GM21423 (cell line): ENCODE data around the gene CCR6.
A peak's percentile ranks its signal among the peaks of the same experiment; 100 is the strongest.

Experiments used
- ATAC-seq: cut with Tn5 transposase; IDR thresholded peaks from one replicate; pipeline ENCODE4 v1.9.1; 2021; ENCODE audit warnings: mild to moderate bottlenecking, moderate library complexity; ENCODE audit not compliant: unreplicated experiment

CCR6 gene

DNA sequence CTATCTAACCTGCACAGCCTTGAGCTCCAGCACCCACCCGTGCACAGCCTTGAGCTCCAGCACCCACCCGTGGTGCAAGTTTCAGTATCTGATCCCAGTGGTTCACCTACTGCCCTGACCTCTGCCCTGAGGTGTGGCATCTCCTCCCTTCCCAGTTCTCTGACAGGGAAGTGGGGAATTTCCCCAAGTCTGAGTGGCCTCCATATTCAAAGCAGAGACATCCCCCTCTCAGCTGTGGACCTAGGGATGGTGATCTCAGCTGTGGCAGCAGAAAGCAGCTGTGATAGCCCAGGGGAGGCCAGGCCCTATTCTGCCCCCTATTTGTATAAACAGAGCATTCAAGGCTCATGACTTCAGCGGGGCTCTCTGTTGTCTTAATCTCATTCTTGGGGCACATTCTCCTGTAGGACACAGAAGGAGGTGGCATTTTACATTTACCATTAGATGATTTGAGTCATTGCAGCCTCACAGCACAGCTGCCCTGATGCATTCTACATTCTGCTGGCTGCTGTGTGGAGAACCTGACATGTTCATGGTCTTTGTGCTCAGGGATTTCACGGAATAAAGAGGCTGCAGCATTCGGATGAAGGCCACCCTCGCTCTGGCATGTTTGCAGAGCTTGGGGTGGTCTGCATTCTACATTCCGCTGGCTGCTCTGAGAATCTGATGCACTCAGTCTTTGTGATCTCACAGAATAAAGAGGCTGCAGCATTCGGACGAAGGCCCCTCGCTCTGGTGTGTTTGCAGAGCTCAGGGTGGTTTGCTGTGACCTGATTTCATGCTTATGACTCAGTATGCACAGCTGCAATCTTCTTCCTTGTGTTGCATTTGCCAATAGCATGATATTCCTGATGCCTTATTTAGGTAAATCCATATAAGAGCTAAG, 17.9 kb downstream of the CCR6 start:
- peak; percentile 45 for ATAC-seq

DNA sequence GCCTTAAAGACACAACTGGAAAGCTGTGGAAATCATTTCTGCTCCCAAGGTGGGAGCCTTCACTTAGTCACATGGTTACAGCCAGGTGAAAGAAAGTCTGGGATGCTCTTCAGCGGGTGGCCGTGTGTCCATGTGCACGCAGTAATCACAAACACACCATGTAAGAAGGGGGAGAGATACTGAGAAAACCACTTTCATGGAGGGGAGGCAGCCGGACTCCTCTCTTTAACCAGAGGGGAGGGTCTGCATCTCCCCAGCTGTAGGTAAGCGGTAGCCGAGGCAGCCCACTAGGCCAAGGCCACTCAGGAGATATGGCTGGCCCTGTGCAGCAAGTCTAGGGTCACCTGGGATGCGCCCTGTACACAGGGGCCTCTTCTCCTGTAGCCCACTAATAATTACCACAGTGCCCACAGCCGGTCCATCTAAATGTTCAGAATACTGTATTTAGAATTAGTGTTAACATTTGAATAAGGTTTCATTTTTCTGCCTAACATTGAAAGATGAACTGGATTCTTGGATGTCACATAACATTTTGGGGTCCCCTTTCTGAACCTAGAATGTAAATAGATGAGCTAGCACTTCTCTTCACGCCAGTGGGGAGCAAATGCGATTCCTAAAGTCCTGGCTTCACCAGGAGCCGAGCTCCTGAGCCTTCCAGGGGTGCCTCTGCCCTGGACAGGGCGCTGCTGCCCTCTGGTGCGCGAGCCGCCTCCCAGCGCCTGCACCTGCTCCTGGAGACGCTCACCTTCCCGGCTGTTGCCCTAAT, 19.0 kb downstream of the CCR6 start:
- ATAC-seq, result peak; percentile 61

DNA sequence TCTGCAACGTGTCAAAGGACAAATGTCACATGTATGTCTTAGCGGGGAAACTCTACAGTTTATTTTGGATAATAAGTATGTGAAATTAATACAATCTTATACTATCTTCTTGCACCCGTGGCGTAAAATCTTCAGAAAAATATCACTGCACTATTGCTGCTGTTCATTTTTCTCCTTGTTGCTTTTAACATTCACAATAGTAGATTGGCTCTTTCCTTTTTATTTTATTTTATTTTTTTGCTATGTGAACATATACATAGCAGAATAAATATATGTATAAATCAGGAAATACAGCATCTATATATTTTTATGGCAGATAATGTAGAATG, 19.5 kb downstream of the CCR6 start:
- ATAC-seq, result no peak

DNA sequence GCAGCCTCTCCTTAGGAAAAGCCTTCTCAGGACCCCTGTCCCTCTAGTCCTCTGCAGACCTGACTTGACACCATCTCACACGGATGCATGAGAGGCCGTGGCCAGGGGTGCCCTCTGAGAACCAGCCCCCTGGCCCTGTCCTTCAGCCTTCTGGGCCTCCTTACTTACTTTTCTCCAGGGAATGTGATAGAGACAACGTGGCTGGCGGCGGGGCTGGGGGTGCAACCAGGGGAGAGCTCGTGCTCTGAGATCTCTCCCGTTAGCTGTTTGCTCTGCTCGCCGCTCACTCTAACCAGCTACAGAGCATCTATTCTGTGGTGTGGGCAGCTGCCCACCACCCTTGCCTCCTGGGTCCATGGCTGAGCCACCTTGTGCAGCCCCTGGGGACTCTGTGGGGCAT, 20.1 kb downstream of the CCR6 start:
- no peak for ATAC-seq

DNA sequence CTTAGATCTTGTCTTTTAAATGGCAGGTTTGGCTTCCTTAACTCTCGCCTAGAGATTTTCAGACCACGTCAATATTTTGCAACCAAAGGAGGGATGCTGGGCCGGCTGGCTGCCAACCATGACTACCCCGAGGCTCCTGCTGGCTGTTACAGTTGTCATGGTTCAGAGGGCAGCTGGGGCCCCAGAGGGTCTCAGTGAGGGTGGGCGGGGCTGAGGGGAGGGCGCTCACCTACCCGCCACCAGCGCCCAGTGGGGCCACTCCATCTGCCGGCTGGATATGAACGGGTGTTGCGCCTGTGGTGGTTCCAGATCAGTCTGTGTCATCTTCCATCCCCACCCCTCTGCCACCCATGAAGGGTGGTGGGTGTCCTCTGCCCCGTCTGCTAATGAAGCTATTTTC, 22.6 kb downstream of the CCR6 start:
- no peak for ATAC-seq

DNA sequence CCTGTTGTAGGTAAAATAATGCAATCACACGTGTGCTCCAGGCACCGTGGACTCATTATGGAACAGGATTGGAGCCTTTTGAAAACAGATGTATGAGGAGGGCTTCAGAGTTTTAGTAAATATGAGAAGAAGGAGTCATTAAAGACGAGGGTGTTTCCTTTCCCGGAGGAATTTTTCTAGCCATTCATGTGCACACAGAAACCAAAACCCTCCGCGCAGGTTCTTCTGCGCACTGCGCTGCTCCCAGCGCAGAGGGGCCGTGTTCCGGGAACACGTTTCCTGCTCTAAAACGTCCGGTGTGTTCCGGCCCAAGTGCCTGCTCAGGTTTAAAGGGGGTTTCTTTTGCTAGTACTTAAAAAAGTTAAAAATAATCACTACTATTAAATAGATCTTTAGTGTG, 23.2 kb downstream of the CCR6 start:
- ATAC-seq, result no peak

DNA sequence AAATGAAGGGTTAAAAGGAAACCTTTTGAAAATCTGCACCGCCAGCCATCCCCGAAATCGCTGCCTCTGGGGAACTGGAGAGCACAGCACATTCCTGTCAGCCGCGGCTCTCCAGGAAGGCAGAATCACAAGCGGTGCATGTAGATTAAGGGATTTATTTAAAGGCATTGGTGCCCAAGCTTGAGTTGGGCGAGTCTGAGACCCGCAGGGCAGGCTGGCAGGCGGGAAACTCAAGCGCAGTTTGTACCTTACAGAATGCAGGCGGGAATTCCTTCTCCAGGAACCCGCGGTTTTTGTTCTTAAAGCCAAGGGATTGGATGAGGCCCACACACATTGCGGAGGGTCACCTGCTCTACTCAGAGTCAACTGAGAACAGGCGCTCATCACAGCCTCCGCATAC, 24.1 kb downstream of the CCR6 start:
- ATAC-seq, result no peak

DNA sequence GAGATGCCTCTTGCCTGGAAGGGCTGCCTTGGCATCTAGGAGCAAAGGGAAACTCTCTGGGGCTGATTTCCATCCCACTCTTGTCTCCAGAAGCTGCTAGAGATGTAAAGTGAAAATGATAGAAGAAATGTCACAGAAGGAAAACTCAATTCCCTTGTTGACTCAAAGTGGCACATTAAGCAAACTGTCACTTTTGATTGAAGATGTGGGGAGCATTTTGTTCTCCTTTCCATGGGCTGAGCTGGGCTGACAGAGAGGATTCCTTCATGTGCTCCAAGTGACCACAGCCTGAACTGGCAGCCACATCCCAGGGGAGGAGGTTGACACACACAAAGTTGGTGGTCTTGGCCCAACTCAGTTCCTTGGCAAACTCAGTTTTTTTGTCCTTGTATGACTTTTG, 25.1 kb downstream of the CCR6 start:
- ATAC-seq, result no peak

DNA sequence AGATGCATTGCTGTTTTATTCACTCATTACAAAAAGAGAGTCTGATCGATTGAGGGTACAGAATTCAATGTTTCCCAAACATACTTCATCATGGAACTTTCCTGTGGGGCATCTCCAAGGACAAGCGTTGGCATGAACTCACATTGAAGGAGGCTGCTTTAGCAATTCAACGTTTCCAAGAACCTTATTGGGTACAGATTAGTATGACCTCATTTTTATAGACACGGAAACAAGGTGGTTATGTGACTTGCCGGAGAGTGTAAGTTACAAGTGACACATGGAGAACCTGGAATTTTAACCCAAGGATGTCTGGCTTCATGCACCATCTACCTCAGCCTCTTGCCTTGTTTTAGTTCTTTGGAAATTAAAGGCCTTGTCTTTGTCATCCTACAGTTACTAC, 26.1 kb downstream of the CCR6 start:
- no peak for ATAC-seq

DNA sequence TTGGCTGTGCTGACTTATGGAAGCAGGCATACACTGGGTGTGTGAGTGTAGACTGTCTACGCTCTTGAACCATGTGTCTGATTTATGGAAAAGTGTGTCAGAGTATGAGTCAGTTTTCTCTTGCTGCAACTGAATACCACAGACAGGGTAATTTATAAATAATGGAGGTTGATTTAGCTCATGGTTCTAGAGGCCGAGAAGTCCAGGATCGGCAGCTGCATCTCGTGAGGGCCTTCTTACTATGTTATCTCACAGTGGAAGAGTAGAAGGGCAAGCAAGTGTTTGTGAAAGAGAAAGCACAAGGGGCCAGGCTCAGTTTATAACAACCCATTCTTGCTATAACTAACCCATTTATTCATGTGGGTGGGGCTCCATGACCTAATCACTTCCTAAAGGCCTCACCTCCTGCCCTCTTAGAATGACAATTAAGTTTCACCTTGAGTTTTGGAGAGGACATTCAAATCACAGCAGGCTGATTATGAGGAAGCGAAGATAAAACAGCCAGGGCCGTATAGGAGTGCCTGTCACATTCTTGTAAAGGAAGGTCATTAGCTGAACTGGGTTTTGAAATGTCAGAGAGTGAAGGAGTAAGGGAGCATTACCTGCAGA, 28.1 kb downstream of the CCR6 start:
- ATAC-seq, result peak; percentile 55

DNA sequence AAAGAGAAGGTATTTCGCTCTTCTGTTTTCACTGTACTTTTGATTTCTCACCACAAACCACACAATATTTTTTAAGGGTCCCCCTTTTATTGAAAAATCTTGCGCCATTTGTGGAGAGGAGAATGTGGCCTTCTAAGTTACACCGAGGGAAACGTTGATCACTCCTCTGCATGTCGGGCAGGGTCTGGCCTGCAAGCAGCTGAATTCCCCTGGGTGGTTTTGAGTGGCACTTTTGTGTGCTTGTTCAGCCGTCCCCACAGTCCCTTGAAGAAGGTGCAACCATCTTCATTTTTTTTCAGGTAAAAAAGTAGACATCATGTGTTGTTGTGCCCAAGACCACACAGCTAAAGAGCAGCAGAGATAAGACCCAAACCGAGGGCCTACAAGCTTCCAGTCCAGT, 28.8 kb downstream of the CCR6 start:
- no peak for ATAC-seq

DNA sequence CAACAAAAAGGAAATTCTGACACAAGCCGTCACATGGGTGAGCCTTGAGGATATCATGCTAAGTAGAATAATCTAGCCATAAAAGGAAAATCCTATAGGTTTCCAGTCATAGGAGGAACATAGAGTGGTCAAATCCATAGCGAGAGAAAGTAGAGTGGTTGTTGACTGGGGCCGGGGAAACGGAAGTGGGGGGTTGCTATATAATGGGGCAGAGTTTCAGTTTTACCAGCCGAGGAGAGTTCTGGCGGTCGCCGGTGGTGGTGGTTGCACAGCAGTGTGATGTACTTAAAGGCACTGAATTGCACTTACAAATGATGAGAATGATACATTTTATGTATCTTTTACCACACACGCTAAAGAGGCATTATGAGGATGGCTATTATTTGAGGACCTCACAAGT, 30.0 kb downstream of the CCR6 start:
- ATAC-seq, result peak; percentile 30

DNA sequence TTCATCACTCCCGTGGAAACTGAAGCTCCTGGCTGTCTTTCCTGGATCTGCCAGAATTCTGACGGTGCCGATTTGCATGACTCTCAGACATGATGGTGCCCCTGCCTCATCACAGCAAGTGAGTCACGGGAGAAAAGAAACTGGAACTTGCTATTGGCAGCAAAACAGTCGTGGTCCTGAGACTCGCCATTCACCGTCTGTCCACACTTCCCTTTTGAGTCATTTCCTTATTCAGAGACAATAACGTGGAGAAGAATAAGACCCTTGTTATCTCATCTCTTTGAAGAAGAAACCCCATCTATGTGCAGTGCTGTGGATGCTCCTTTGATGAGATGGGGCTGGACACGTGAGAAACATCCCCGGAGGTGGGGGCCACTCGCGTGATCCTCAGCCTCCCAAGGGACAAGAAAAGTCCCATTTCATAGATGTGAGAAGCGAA, 30.6 kb downstream of the CCR6 start:
- peak; percentile 61 for ATAC-seq

DNA sequence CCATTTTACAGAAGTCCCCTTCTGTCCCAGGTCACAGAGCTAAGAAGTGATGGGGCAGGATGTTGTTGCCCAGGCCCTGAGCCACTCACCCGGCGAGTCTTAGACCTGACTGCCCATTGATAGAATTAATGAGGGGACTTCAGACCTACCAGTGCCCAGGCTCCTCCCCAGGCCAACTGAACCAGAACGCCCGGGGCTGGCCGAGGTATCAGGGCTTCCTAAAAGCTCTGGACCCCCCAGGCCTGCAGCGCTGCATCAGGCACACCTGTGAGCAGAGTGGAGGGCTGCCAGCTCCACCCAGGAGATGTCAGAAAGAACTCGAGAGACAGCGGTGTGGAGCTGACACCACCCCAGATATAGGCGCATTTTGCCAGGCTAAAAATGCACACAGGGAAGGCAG, 31.4 kb downstream of the CCR6 start:
- no peak for ATAC-seq

DNA sequence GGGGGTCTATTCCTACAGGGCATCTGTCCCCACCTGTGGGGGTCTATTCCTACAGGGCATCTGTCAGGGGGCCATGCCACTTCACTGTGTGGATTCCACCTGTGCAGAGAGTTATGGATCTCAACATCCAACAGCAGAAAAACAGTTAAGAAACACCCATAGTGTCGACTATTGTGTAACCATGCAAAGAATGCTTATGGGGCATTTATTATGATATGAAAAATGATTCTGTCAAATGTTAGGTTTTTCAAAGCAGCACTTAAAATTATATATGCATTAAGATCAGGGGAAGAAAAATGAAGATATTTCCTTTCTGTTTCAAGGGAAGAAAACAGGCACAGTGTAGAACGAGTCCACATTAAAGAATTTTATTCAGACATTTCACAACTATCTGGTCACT, 32.0 kb downstream of the CCR6 start:
- ATAC-seq, result no peak

DNA sequence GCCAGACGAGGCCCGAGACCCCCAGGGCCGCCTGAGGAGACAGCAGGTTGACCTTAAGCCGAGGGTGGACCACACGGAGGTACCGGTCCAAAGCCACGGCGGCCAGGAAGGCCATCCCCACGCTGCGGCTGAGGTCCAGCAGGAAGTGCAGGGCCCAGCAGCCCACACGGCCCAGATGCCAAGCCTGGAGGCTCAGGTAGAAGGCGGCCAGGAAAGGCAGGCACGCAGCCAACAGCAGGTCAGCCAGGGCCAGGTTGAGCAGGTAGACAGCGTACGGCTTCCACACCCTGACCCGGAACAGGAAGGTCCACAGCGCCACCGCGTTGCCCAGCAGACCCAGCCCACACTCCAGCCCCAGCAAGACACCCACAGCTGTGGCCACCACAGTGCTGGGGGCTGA, 34.5 kb downstream of the CCR6 start:
- no peak for ATAC-seq

DNA sequence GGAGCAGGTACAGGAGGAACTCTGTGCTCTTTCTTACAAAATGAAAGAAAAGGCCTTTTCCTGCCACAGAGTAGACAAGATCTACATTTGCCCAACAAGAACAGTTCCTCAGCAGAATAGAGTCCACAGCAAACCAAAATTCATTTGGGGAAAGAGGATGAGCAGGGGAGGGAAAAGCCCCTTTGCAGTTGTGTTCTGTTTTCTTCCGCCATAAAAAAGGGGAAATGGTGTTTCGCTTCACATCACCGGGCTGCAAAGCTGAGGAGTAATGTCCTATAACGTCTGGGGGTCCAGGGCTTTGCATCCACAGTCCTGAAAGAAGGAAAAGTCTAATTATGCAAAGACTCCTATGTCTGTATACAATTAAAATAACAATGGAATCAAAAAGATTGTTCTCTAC, 35.0 kb downstream of the CCR6 start, which contains the start of gene GPR31:
Gene GPR31 (minus strand): TSS at position 118 of the 400 bp plus-strand sequence. CDS start 149 bp downstream, outside the sequence.
- no peak for ATAC-seq

DNA sequence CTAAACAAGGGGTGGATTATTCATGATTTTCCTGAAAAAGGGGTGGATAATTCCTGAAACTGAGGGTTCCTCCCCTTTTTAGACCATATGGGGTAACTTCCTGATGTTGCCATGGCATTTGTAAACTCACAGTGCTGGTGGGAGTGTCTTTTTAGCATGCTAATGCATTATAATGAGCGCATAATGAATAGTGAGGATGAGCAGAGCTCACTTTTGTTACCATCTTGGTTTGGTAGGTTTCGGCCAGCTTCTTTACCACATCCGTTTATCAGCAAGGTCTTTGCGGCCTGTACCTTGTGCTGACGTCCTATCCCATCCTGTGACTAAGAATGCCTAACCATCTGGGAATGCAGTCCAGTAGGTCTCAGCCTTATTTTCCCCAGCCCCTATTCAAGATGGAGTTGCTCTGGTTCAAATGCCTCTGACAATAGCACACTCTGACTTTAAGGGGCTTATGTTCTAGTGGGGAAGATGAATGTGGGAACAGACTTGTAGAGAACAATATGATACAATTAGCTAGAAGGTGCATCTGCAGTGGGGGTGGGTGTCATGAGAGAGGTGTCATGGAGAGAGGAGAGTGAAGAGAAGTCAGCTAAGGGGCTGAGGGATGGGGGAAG, 39.1 kb downstream of the CCR6 start:
- no peak for ATAC-seq

DNA sequence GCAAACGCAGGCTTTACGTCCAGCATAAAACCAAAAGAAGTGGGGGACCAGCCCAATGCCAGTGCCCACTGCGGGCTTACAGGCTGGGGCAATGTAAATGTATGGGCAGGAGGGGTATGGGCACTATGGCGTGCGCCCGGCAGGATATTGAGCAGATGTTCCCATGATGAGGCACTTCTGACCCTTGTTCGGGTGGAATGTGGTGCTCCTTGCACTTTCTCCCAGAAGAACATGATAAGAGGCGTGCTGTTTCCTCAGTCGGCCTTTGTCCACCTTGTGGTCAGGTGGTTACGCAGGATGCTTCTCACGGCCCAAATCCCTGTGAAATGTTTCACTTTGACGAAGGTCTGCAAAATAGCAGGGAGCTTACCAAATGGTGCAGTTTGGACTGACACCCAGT, 39.7 kb downstream of the CCR6 start:
- ATAC-seq, result no peak

DNA sequence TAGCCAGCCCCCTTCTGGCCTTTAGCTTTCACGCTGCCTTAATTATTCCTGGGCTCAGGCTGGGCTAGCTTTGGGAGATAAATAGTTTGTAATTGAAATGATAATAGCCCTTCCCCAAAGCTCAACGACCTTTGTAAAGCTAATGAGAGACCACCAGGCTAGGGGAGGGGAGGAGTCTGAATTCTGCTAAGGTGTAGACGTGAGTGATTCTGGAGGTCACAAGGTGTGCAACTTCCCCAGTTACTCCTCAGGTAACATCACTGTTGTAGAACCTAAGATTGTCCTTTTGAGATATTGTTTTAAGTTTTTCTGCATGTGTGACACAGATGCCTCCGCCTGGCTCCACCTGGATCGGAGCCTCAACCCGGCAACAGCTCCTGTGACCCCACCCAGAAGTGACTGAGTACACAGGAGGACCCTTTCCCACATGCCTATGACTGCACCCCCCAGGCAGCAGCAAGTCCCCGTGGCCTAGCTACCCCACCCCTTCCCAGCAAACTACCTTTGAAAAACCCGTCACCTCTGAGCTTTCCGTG, 40.6 kb downstream of the CCR6 start:
- ATAC-seq, result no peak

DNA sequence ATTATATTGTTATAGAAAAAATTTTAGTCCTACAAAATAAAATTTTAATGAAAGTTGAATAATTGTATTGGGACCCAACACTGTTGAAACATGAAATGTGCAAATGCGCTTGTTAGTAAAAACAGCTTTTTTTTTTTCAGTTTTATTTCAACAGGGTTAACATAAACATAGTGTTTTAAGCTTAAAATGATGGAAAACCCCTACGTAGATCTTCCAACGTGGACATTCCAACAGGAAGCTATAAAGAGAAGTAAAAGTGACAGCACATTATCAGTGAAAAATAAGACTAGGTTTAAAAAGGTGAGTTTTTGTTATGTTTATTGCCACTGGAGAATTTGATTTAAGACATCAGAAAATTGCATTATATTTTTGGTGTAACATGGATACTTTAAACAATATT, 41.4 kb downstream of the CCR6 start:
- no peak for ATAC-seq
